DMS153 treated with DMSO at 0.1 percent for 48 hours (cell line): ENCODE measurements around the gene PRLR.
"Not testable (repeated sequence)": the region's sequence is repeated elsewhere in the genome, so short reads cannot be mapped to it uniquely, and the experiment has no call there.

Experiments
- DNase-seq: peaks from one replicate; lab custom pipeline; 2025; ENCODE audit not compliant: unreplicated experiment; lab: John Stamatoyannopoulos, UW

Gene PRLR

GRCh38 chr5:35230038-35230611 lies at the start of gene PRLR:
TSS of gene PRLR (minus strand) at chr5:35230487. CDS start at chr5:35089620, 140,867 bp downstream.
- DNase-seq: no peak

GRCh38 chr5:35274839-35275509 lies 44.7 kb upstream of the PRLR start:
- DNase-seq: no peak

- DNase-seq: no peak
These were observed 38.7 kb upstream of the PRLR start for GRCh38 chr5:35269006-35269405.

- no peak for DNase-seq
These were observed 36.0 kb upstream of the PRLR start for GRCh38 chr5:35266276-35266675.

GRCh38 chr5:35264509-35264908 lies 34.2 kb upstream of the PRLR start:
- DNase-seq: no peak

GRCh38 chr5:35263266-35263877 lies 33.1 kb upstream of the PRLR start:
- no peak for DNase-seq

- no peak for DNase-seq
These were observed 23.3 kb upstream of the PRLR start for GRCh38 chr5:35253582-35253981.

- no peak for DNase-seq
These were observed 22.7 kb upstream of the PRLR start for GRCh38 chr5:35252963-35253362.

GRCh38 chr5:35248843-35249780 lies 18.8 kb upstream of the PRLR start:
- DNase-seq: no peak

GRCh38 chr5:35247648-35248034 lies 17.4 kb upstream of the PRLR start:
- no peak for DNase-seq

GRCh38 chr5:35246900-35247647 lies 16.8 kb upstream of the PRLR start:
- no peak for DNase-seq

- no peak for DNase-seq
These were observed 16.1 kb upstream of the PRLR start for GRCh38 chr5:35246411-35246810.

GRCh38 chr5:35245371-35245770 lies 15.1 kb upstream of the PRLR start:
- DNase-seq: not testable (repeated sequence)

GRCh38 chr5:35244171-35244570 lies 13.9 kb upstream of the PRLR start:
- DNase-seq: no peak

GRCh38 chr5:35242702-35243258 lies 12.5 kb upstream of the PRLR start:
- no peak for DNase-seq

- no peak for DNase-seq
These were observed 10.6 kb upstream of the PRLR start for GRCh38 chr5:35240892-35241291.

GRCh38 chr5:35239911-35240610 lies 9.8 kb upstream of the PRLR start:
- DNase-seq: no peak

GRCh38 chr5:35239476-35239875 lies 9.2 kb upstream of the PRLR start:
- no peak for DNase-seq

GRCh38 chr5:35237580-35238376 lies 7.5 kb upstream of the PRLR start:
- DNase-seq: no peak
